HG03064 (cell line): ENCODE measurements around the gene ZNF436.

Experiments used
- ATAC-seq: cut with Tn5 transposase; IDR thresholded peaks from one replicate; pipeline ENCODE4 v1.9.1; 2021; ENCODE audit warnings: low read depth; ENCODE audit not compliant: unreplicated experiment

The ZNF436 gene

GRCh38 chr1:23369335-23370013, at the start of gene ZNF436:
Gene ZNF436, minus strand, starts transcription at chr1:23369836. Its CDS starts 1,831 bp downstream, at chr1:23368005.
- no peak for ATAC-seq

GRCh38 chr1:23419180-23419579, 49.5 kb upstream of the ZNF436 start:
- no peak for ATAC-seq

GRCh38 chr1:23417570-23417969, 47.9 kb upstream of the ZNF436 start:
- no peak for ATAC-seq

GRCh38 chr1:23416964-23417363, 47.3 kb upstream of the ZNF436 start:
- no peak for ATAC-seq

GRCh38 chr1:23408797-23409290, 39.2 kb upstream of the ZNF436 start:
- ATAC-seq = no peak

GRCh38 chr1:23407016-23407630, 37.5 kb upstream of the ZNF436 start:
- no peak for ATAC-seq

GRCh38 chr1:23405946-23406345, 36.3 kb upstream of the ZNF436 start:
- ATAC-seq = no peak

GRCh38 chr1:23403735-23404486, 34.3 kb upstream of the ZNF436 start:
- ATAC-seq = no peak

GRCh38 chr1:23403355-23403734, 33.7 kb upstream of the ZNF436 start:
- no peak for ATAC-seq

GRCh38 chr1:23403038-23403336, 33.4 kb upstream of the ZNF436 start:
- ATAC-seq = no peak

GRCh38 chr1:23402286-23403037, 32.8 kb upstream of the ZNF436 start:
- ATAC-seq = no peak

- ATAC-seq = no peak
These were observed 31.7 kb upstream of the ZNF436 start for GRCh38 chr1:23401313-23401712.

- ATAC-seq = no peak
These were observed 30.9 kb upstream of the ZNF436 start for GRCh38 chr1:23400324-23401114.

- ATAC-seq = no peak
These were observed 29.6 kb upstream of the ZNF436 start for GRCh38 chr1:23399229-23399628.

GRCh38 chr1:23397908-23398307, 28.3 kb upstream of the ZNF436 start:
- no peak for ATAC-seq

- no peak for ATAC-seq
These were observed 26.7 kb upstream of the ZNF436 start for GRCh38 chr1:23396380-23396779.

GRCh38 chr1:23395849-23396248, 26.2 kb upstream of the ZNF436 start:
- ATAC-seq = no peak

- no peak for ATAC-seq
These were observed 25.6 kb upstream of the ZNF436 start for GRCh38 chr1:23395154-23395724.

GRCh38 chr1:23394684-23395083, 25.0 kb upstream of the ZNF436 start:
- ATAC-seq = no peak

GRCh38 chr1:23394181-23394580, 24.5 kb upstream of the ZNF436 start:
- no peak for ATAC-seq
